OCI-LY7 (cell line): ENCODE results near the gene REPIN1. TPM values are rescaled to one million over a fixed set of nuclear protein-coding genes. Genes with fewer than 3 reads are reported as not detected.

Experiments
- BruUV-seq: library from RNA; stranded (reverse); fragments of 400-500 nt; replicated peaks from 2 replicates; lab custom pipeline; 2021; lab: Mats Ljungman, UMichigan
- CTCF ChIA-PET: fragments of 300-600 bp; sonication (Branson Sonifier 250); formaldehyde crosslinking; loops from one replicate; lab custom pipeline; 2022; ENCODE audit warnings: antibody characterized with exemption; ENCODE audit not compliant: unreplicated experiment; lab: Charles Lee
- POLR2A ChIA-PET: fragments of 300-600 bp; sonication (Branson Sonifier 250); formaldehyde crosslinking; loops from one replicate; lab custom pipeline; 2022; ENCODE audit warnings: antibody characterized with exemption; lab: Charles Lee
- DNase-seq: peaks from one replicate; pipeline ENCODE4 v3.0.0-alpha.2; 2015; ENCODE audit warnings: low spot score
- H2AFZ ChIP-seq: fragments of 200-600 bp; sonication (generic), shearing (Covaris generic); 2 replicates; pipeline ENCODE4 v1.6.1; 2014; ENCODE audit warnings: mild to moderate bottlenecking, antibody characterized with exemption, low read length, moderate library complexity
- H3K27ac ChIP-seq: fragments of 200-600 bp; sonication (generic); 2 replicates; pipeline ENCODE4 v1.5.1; 2014; ENCODE audit warnings: mixed run types, low read depth, mild to moderate bottlenecking, moderate library complexity, low read length, inconsistent platforms; ENCODE audit not compliant: poor library complexity, severe bottlenecking
- H3K36me3 ChIP-seq: fragments of 200-600 bp; sonication (generic); 2 replicates; pipeline ENCODE4 v1.6.1; 2014; ENCODE audit warnings: mild to moderate bottlenecking, antibody characterized with exemption, low read length, moderate library complexity, mixed read lengths; ENCODE audit not compliant: insufficient read depth
- H3K4me1 ChIP-seq: fragments of 200-600 bp; sonication (generic); 2 replicates; pipeline ENCODE4 v1.5.1; 2014; ENCODE audit warnings: mild to moderate bottlenecking, low read length; ENCODE audit not compliant: insufficient read depth, poor library complexity, severe bottlenecking
- H3K4me2 ChIP-seq: fragments of 200-600 bp; sonication (generic); 2 replicates; pipeline ENCODE4 v1.6.1; 2014; ENCODE audit warnings: mild to moderate bottlenecking, low read length
- H3K4me3 ChIP-seq: fragments of 200-600 bp; sonication (generic); 2 replicates; pipeline ENCODE4 v1.5.1; 2014; ENCODE audit warnings: mild to moderate bottlenecking, low read depth, low read length; ENCODE audit not compliant: poor library complexity, severe bottlenecking
- H3K79me2 ChIP-seq: fragments of 200-600 bp; sonication (generic); 2 replicates; pipeline ENCODE4 v1.6.1; 2016; ENCODE audit warnings: low read depth, mild to moderate bottlenecking, low read length, moderate library complexity, mixed read lengths; ENCODE audit not compliant: insufficient read depth
- H3K9me2 ChIP-seq: fragments of 200-600 bp; sonication (generic); 2 replicates; pipeline ENCODE4 v1.6.1; 2016; ENCODE audit warnings: mild to moderate bottlenecking, low read length, mixed read lengths; ENCODE audit not compliant: insufficient read depth
- H3K9me3 ChIP-seq: fragments of 200-600 bp; sonication (generic); 2 replicates; pipeline ENCODE4 v1.6.1; 2014; ENCODE audit warnings: mild to moderate bottlenecking, mixed run types, low read length, mixed read lengths
- H4K20me1 ChIP-seq: fragments of 200-600 bp; sonication (generic); 2 replicates; pipeline ENCODE4 v1.6.1; 2014; ENCODE audit warnings: mild to moderate bottlenecking, antibody characterized with exemption, low read length, moderate library complexity, mixed read lengths; ENCODE audit not compliant: insufficient read depth
- EZH2phosphoT487 ChIP-seq: fragments of 200-600 bp; sonication (generic); IDR thresholded peaks from 2 replicates; pipeline ENCODE4 v1.6.1; 2018; ENCODE audit warnings: low read depth, borderline replicate concordance, mild to moderate bottlenecking, mixed run types, antibody characterized with exemption, low read length, moderate library complexity, mixed read lengths
- intact Hi-C: fragments of 100-400 bp; cut with micrococcal nuclease; formaldehyde crosslinking; loops from one replicate; pipeline ENCODE4 v1.10.0; 2022; ENCODE audit not compliant: unreplicated experiment
- total RNA-seq, 2 experiments: library from RNA; depleted of rRNA in 1 of 2; stranded (reverse); fragments of >200 nt in 1 of 2; shearing (Covaris generic) in 1 of 2; gene quantifications; 2 replicates each; pipeline ENCODE4 v1.2.3, GENCODE V29; 2014 to 2022
- TF ChIP-seq, protein P1 (sequence below): fragments of 200-600 bp; sonication (generic); conservative IDR thresholded peaks from 2 replicates; pipeline ENCODE4 v1.5.1; 2014; ENCODE audit warnings: mild to moderate bottlenecking, antibody characterized with exemption, low read length, moderate library complexity, mixed read lengths

The REPIN1 gene
- total RNA-seq, 2 experiments from 2014 or later, result 19.0 to 46.2 TPM

DNA sequence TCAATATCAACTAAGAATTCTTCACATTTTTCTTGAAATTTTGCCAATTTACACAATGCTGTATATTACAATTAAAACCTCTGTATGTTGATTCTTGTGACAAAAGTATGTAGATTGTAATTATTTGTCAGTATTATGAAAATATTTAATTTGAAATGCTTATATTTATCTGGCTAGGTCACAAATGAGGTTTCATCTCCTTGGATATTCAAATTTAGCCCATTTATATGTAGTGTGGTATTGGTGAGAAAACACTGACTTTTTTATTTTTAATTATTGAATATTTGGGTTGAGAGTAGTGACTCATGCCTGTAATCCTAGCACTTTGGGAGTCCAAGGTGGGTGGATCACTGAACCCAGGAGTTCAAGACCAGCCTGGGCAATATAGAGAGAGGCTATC, 24.3 kb upstream of the REPIN1 start:
- intact Hi-C loops, result no loop called here
- no peaks in the 10 kb centered on the region for H3K36me3 ChIP-seq
- H3K4me2 ChIP-seq, result no peak overlapping the region
- H3K9me3 ChIP-seq, result peaks cover 8% of the 10 kb centered on the region; the same call in 1 of the 2 replicates
- no TSS peak for BruUV-seq
- H3K4me3 ChIP-seq, result no peak overlapping the region
- no peak for TF ChIP-seq EZH2phosphoT487
- TF ChIP-seq, protein P1, sequence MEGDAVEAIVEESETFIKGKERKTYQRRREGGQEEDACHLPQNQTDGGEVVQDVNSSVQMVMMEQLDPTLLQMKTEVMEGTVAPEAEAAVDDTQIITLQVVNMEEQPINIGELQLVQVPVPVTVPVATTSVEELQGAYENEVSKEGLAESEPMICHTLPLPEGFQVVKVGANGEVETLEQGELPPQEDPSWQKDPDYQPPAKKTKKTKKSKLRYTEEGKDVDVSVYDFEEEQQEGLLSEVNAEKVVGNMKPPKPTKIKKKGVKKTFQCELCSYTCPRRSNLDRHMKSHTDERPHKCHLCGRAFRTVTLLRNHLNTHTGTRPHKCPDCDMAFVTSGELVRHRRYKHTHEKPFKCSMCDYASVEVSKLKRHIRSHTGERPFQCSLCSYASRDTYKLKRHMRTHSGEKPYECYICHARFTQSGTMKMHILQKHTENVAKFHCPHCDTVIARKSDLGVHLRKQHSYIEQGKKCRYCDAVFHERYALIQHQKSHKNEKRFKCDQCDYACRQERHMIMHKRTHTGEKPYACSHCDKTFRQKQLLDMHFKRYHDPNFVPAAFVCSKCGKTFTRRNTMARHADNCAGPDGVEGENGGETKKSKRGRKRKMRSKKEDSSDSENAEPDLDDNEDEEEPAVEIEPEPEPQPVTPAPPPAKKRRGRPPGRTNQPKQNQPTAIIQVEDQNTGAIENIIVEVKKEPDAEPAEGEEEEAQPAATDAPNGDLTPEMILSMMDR, result no peak
- POLR2A ChIA-PET, result no interaction called here
- no peaks in the 10 kb centered on the region for H3K79me2 ChIP-seq
- H3K27ac ChIP-seq, result no peak overlapping the region
- no peaks in the 10 kb centered on the region for H3K9me2 ChIP-seq
- no peak for DNase-seq
- no peaks in the 10 kb centered on the region for H3K4me1 ChIP-seq
- no peak overlapping the region for H2AFZ ChIP-seq
- no peaks in the 10 kb centered on the region for H4K20me1 ChIP-seq
- CTCF ChIA-PET, result no interaction called here

DNA sequence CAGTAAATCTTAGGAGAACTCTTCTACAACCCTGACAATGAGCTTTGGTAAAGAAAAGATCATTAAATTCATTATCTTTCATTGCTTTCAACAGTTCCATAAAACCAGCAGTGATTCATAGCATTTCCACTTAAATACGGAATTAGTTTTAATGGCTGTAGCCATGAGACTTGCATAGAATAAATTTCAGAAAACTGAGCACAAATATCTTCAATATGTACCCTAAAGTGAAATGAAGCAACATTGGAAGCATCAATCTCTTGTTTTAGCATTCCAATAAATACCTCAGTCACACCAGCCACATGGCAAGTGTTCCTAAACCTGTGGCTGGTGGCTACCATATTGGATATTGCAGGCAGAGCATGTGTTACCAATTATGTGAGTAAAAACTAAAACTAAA, 23.6 kb upstream of the REPIN1 start:
- Histone ChIP-seq H3K9me3 (peaks cover 8% of the 10 kb centered on the region; the same call in 1 of the 2 replicates), H4K20me1 (no peaks in the 10 kb centered on the region), H3K4me2 (no peak overlapping the region), H3K27ac (no peak overlapping the region), H3K4me1 (no peaks in the 10 kb centered on the region), H3K79me2 (no peaks in the 10 kb centered on the region), H3K36me3 (no peaks in the 10 kb centered on the region), H3K4me3 (no peak overlapping the region), H3K9me2 (no peaks in the 10 kb centered on the region), H2AFZ (no peak overlapping the region)
- DNase-seq, result no peak
- TF ChIP-seq, protein P1, result no peak
- TF ChIP-seq EZH2phosphoT487, result no peak
- ChIA-PET CTCF (no interaction called here), POLR2A (no interaction called here)
- intact Hi-C loops, result no loop called here
- BruUV-seq, result no TSS peak

DNA sequence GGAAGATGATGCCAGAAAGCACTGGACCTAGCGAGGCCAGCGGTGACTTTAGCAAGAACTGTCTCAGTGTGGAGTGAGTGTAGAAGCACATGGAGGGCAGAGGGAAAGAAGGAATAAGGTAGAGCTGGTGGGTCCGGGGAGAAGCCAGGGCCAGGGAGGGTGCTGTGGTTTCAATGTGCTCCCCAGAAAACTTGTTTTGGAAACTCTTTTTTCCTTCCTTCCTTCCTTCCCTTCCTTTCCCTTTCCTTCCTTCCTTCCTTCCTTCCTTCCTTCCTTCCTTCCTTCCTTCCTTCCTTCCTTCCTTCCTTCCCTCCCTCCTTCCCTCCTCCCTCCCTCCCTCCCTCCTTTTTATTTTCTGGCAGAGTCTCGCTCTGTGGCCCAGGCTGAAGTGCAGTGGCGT, 21.7 kb upstream of the REPIN1 start:
- TF ChIP-seq EZH2phosphoT487, result no peak
- TF ChIP-seq, protein P1, result no peak
- Histone ChIP-seq H2AFZ (no peak overlapping the region), H3K9me2 (no peaks in the 10 kb centered on the region), H4K20me1 (no peaks in the 10 kb centered on the region), H3K36me3 (no peaks in the 10 kb centered on the region), H3K4me1 (no peaks in the 10 kb centered on the region), H3K79me2 (no peaks in the 10 kb centered on the region), H3K9me3 (peaks cover 8% of the 10 kb centered on the region; the same call in 1 of the 2 replicates), H3K4me3 (no peak overlapping the region), H3K4me2 (no peak overlapping the region), H3K27ac (no peak overlapping the region)
- no TSS peak for BruUV-seq
- no peak for DNase-seq
- intact Hi-C loops, result no loop called here
- POLR2A ChIA-PET, result interaction anchor here (0.6 kb wide), 1 partner anchor 353 kb away, joined by 3 read pairs; no protein-coding TSS in a partner anchor
- CTCF ChIA-PET, result no interaction called here
